Lower leg skin (tissue), 4 donors: ENCODE data around the gene PRTFDC1. TPM values are rescaled to one million over a fixed set of nuclear protein-coding genes. Genes with fewer than 3 reads are reported as not detected.

ENCODE experiments used
- DNase-seq, 2 donors: peaks; one replicate each; pipeline ENCODE4 v3.0.0-alpha.2; 2019; ENCODE audit warnings: low spot score in 2 of 2
- H3K4me3 ChIP-seq: fragments of 200-600 bp; sonication (generic); 2 replicates; pipeline ENCODE4 v1.5.1; 2017; ENCODE audit warnings: mild to moderate bottlenecking, low read depth; ENCODE audit not compliant: poor library complexity, severe bottlenecking
- POLR2A ChIP-seq, 2 donors: fragments of 450-650 bp; IDR thresholded peaks; one replicate each; pipeline ENCODE4 v1.6.1; 2016 to 2017; ENCODE audit warnings: antibody characterized with exemption in 2 of 2, mild to moderate bottlenecking in 1 of 2, moderate library complexity in 1 of 2
- WGBS, 2 donors: methylation state at CpG; one replicate each; pipeline ENCODE4 v1.1.5; 2018; 5-methylcytosine and 5-hydroxymethylcytosine counted together
- intact Hi-C: fragments of 100-400 bp; cut with DNase I; formaldehyde crosslinking; loops from one replicate; pipeline ENCODE4 v1.15.0; 2023; ENCODE audit warnings: low total_unique reads
- total RNA-seq, 4 donors: library from RNA; depleted of rRNA; stranded (reverse); fragments of >200 nt; gene quantifications; one replicate each; pipeline ENCODE4 v1.1.0, GENCODE V29; 2016
- TF ChIP-seq, protein P1 (sequence below), 3 donors: fragments of 450-650 bp; IDR thresholded peaks; one replicate each; pipeline ENCODE4 v1.5.1; 2016; ENCODE audit warnings: antibody characterized with exemption in 3 of 3, mild to moderate bottlenecking in 3 of 3, moderate library complexity in 2 of 3

Gene PRTFDC1
- total RNA-seq, 4 donors from 2014 or later: 0.45 to 1.3 TPM; not detected in 2

DNA sequence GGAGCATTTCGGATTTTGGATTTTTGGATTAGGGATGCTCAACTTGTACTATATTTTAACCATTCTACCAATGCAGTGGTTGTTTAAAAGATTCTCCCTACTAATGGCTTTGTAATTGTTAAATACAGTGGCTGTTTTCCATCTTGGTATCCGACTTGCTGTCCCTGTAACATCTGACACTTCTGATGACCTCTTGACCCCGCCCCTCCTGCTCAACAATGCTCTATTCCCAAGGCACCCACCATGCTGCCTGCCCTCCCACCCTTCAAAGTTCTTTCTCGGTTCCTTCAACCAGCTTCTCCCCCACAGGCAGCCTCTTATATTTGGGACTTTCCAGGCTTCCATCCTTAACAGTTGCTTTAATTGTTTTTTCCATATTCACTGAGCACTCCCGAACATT lies 2.0 kb downstream of the PRTFDC1 start:
- intact Hi-C loops: no loop called here
- no peak for DNase-seq
- WGBS, 2 donors: 73 to 87% methylated on average over 5 of the region's 5 CpGs
- no peak overlapping the region for H3K4me3 ChIP-seq
- no peak for TF ChIP-seq POLR2A (IDR thresholded peaks at IDR 0.05)
- TF ChIP-seq, protein P1, sequence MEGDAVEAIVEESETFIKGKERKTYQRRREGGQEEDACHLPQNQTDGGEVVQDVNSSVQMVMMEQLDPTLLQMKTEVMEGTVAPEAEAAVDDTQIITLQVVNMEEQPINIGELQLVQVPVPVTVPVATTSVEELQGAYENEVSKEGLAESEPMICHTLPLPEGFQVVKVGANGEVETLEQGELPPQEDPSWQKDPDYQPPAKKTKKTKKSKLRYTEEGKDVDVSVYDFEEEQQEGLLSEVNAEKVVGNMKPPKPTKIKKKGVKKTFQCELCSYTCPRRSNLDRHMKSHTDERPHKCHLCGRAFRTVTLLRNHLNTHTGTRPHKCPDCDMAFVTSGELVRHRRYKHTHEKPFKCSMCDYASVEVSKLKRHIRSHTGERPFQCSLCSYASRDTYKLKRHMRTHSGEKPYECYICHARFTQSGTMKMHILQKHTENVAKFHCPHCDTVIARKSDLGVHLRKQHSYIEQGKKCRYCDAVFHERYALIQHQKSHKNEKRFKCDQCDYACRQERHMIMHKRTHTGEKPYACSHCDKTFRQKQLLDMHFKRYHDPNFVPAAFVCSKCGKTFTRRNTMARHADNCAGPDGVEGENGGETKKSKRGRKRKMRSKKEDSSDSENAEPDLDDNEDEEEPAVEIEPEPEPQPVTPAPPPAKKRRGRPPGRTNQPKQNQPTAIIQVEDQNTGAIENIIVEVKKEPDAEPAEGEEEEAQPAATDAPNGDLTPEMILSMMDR (IDR thresholded peaks at IDR 0.05): no peak

DNA sequence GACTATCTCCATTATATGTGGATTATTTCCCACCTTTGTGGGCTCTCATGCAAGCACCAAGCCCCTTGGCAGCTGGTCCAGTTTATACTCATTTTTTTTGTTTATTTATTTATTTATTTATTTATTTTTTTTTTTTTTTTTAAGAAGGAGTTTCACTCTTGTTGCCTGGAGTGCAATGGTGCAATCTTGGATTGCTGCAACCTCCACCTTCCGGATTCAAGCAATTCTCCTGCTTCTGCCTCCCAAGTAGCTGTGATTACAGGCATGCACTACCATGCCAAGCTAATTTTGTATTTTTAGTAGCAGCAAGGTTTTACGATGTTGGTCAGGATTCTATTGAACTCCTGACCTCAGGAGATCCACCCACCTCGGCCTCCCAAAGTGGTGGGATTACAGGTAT lies 2.8 kb downstream of the PRTFDC1 start:
- intact Hi-C loops: no loop called here
- no peak for DNase-seq
- no peak for TF ChIP-seq POLR2A (IDR thresholded peaks at IDR 0.05)
- TF ChIP-seq, protein P1 (IDR thresholded peaks at IDR 0.05): no peak
- WGBS, 2 donors: 74 to 89% methylated on average over 3 of the region's 3 CpGs
- H3K4me3 ChIP-seq: no peak overlapping the region

DNA sequence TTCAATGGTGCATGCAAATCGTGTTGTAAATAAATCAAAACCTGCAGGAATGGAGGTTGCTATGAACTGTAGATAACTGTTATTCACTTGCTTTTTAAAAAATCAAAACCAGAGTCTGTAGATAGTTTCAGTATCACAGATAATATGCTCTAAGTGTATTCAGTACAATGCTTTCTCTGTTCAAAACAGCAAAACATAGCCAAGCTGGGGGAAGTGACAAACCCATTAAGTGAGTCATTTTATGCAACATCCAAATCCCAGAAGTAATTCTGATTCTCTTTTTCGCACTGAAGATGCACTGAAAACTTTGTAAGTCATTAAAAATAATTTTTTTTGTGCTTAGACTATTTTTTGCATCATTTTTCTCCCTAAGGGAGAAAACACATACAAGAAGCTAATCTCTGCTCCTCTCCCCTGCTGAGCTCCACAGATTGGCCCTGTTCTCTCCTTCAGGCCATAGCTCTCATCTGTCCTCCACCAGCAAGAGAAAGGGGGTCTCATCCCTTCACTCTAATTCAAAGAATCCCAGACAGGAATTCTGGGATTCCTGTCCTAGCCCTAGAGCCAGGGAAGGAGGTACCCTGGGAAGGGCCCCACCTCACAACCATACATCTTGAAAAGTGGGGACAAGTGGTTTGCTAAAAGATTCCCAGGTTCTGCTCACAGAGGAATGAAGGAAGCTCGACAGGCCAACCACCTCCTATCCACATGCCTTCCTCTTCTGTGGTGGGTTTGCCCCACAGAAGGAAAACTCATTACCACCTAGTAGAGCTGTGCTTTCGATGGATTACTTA lies 4.9 kb downstream of the PRTFDC1 start:
- intact Hi-C loops: no loop called here
- 52 to 62% methylated on average over 4 of the region's 4 CpGs for WGBS, 2 donors
- no peak for TF ChIP-seq POLR2A (IDR thresholded peaks at IDR 0.05)
- TF ChIP-seq, protein P1 (IDR thresholded peaks at IDR 0.05): no peak
- DNase-seq: no peak
- no peak overlapping the region for H3K4me3 ChIP-seq

DNA sequence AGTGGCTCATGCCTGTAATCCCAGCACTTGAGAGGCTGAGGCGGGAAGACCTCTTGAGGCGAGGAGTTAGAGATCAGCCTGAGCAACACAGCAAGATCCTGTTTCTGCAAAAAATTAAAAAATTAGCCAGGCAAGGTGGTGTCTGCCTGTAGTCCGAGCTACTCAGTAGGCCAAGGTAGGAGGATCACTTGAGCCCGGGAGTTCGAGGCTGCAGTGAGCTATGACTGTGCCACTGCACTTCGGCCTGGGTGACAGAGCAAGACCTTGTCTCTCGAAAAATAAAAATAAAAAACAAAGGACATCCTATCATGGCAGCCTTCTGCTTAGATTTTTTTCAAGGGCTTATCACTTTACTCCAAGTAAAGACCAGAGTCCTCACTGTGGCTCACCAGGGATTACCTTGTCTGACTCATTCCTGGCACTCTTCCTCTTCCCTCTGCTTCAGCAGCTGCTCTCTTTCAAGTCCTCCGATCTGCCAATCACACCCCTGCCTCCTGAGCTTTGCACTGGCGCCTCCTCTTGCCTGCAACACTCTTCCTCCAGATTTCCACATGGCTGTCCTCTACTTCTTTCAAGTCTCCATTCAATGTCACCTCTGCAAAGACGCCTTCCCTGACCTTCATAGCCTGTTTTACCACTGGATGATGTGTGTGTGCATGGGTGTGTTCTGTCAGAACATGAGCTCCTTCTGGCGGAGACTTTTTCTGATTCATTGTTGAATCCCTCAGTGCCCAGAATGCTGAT lies 7.7 kb downstream of the PRTFDC1 start:
- no peak overlapping the region for H3K4me3 ChIP-seq
- WGBS, 2 donors: 75 to 78% methylated on average over 11 of the region's 11 CpGs
- DNase-seq: no peak
- TF ChIP-seq POLR2A (IDR thresholded peaks at IDR 0.05): no peak
- TF ChIP-seq, protein P1 (IDR thresholded peaks at IDR 0.05): no peak
- intact Hi-C loops: no loop called here

DNA sequence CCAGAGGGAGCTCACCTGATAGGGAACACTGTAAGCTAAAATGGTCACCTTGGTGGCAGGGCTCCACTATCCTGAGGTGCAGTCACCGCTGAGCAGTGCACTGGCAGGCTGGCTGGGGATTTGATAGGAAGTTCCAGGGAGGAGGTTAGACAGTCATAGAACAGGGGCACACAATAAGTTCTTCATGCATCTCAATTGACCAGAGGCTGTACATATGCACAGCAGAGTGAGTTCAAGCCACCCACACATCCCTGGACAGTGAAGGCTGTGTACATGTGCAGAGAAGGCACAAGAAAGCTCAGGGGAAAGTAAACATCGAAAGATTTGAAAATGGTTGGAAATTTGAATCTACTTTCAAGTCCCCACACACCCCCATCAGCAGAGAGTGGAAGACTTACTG lies 13.9 kb downstream of the PRTFDC1 start:
- 91 to 96% methylated on average over 2 of the region's 2 CpGs for WGBS, 2 donors
- no peak for TF ChIP-seq POLR2A (IDR thresholded peaks at IDR 0.05)
- TF ChIP-seq, protein P1 (IDR thresholded peaks at IDR 0.05): no peak
- intact Hi-C loops: no loop called here
- DNase-seq: no peak
- H3K4me3 ChIP-seq: no peak overlapping the region
